SH-SY5Y (cell line): ENCODE results near the gene SUSD1.

Experiments
- GATA2 ChIP-seq: IDR thresholded peaks from 2 replicates; pipeline ENCODE4 v1.6.1; 2011; ENCODE audit warnings: mild to moderate bottlenecking, low read depth, low read length
- GATA3 ChIP-seq: IDR thresholded peaks from 2 replicates; pipeline ENCODE4 v1.6.1; 2011; ENCODE audit warnings: low read depth, mild to moderate bottlenecking, low read length, moderate library complexity

- TF ChIP-seq GATA2 (no peak), GATA3 (no peak)
These were observed 181.8 kb downstream of the SUSD1 start for GRCh38 chr9:111993319-111993718.
